Measurements from ENCODE around the gene PTBP3. TPM values are rescaled to one million over a fixed set of nuclear protein-coding genes. Genes with fewer than 3 reads are reported as not detected.

PTBP3 gene
- total RNA-seq, 2 donors from 2014 or later, result 26.5 to 55.6 TPM

- no peaks in the 10 kb centered on the region for H3K36me3 ChIP-seq
- H3K4me1 ChIP-seq (ENCODE audit: control insufficient read depth in 1 of 2, low read depth in 2 of 2), result no peaks in the 10 kb centered on the region
- no peaks in the 10 kb centered on the region for H3K27me3 ChIP-seq (replicated peaks; ENCODE audit: insufficient read depth)
- no peak for TF ChIP-seq CTCF (IDR thresholded peaks at IDR 0.05)
- H3K9me3 ChIP-seq, result no peaks in the 10 kb centered on the region
- H3K27ac ChIP-seq, result no peak overlapping the region
- DNase-seq (ENCODE audit: low spot score) (no peak), ATAC-seq (ENCODE audit: insufficient number of reproducible peaks, low FRiP score, low read depth) (no peak)
- H3K4me3 ChIP-seq, result no peak overlapping the region
Observed at GRCh38 chr9:112249277-112249676, 84.1 kb downstream of the PTBP3 start.

- TF ChIP-seq CTCF (IDR thresholded peaks at IDR 0.05), result no peak
- DNase-seq (ENCODE audit: low spot score) (no peak), ATAC-seq (ENCODE audit: insufficient number of reproducible peaks, low FRiP score, low read depth) (no peak)
- Histone ChIP-seq H3K4me3 (no peak overlapping the region), H3K4me1 (ENCODE audit: control insufficient read depth in 1 of 2, low read depth in 2 of 2) (no peaks in the 10 kb centered on the region), H3K36me3 (no peaks in the 10 kb centered on the region), H3K9me3 (no peaks in the 10 kb centered on the region), H3K27ac (no peak overlapping the region), H3K27me3 (replicated peaks; ENCODE audit: insufficient read depth) (no peaks in the 10 kb centered on the region)
Observed at GRCh38 chr9:112248722-112249121, 84.7 kb downstream of the PTBP3 start.

GRCh38 chr9:112247090-112247489 lies 86.3 kb downstream of the PTBP3 start:
- DNase-seq (ENCODE audit: low spot score) (no peak), ATAC-seq (ENCODE audit: insufficient number of reproducible peaks, low FRiP score, low read depth) (no peak)
- no peak overlapping the region for H3K4me3 ChIP-seq
- no peaks in the 10 kb centered on the region for H3K27me3 ChIP-seq (replicated peaks; ENCODE audit: insufficient read depth)
- TF ChIP-seq CTCF (IDR thresholded peaks at IDR 0.05), result no peak
- no peaks in the 10 kb centered on the region for H3K4me1 ChIP-seq (ENCODE audit: control insufficient read depth in 1 of 2, low read depth in 2 of 2)
- no peak overlapping the region for H3K27ac ChIP-seq
- H3K9me3 ChIP-seq, result no peaks in the 10 kb centered on the region
- H3K36me3 ChIP-seq, result no peaks in the 10 kb centered on the region

- H3K9me3 ChIP-seq, result no peaks in the 10 kb centered on the region
- H3K36me3 ChIP-seq, result no peaks in the 10 kb centered on the region
- no peak overlapping the region for H3K27ac ChIP-seq
- ATAC-seq (ENCODE audit: insufficient number of reproducible peaks, low FRiP score, low read depth) (no peak), DNase-seq (ENCODE audit: low spot score) (no peak)
- TF ChIP-seq CTCF (IDR thresholded peaks at IDR 0.05), result no peak
- H3K27me3 ChIP-seq (replicated peaks; ENCODE audit: insufficient read depth), result no peaks in the 10 kb centered on the region
- no peak overlapping the region for H3K4me3 ChIP-seq
- no peaks in the 10 kb centered on the region for H3K4me1 ChIP-seq (ENCODE audit: control insufficient read depth in 1 of 2, low read depth in 2 of 2)
Observed at GRCh38 chr9:112245126-112245525, 88.3 kb downstream of the PTBP3 start.

GRCh38 chr9:112242147-112242804 lies 91.1 kb downstream of the PTBP3 start:
- Histone ChIP-seq H3K9me3 (no peaks in the 10 kb centered on the region), H3K4me3 (no peak overlapping the region), H3K27me3 (replicated peaks; ENCODE audit: insufficient read depth) (no peaks in the 10 kb centered on the region), H3K36me3 (peaks cover 2% of the 10 kb centered on the region), H3K4me1 (ENCODE audit: control insufficient read depth in 1 of 2, low read depth in 2 of 2) (no peaks in the 10 kb centered on the region), H3K27ac (no peak overlapping the region)
- ATAC-seq (ENCODE audit: insufficient number of reproducible peaks, low FRiP score, low read depth), result no peak
- no peak for TF ChIP-seq CTCF (IDR thresholded peaks at IDR 0.05)
- no peak for DNase-seq (ENCODE audit: low spot score)
